HEK293 (cell line): ENCODE measurements around the gene EBLN2.

Experiments
- CTCF ChIA-PET: fragments of 350-600 bp; formaldehyde crosslinking; extraction: SDS; loops from one replicate; lab custom pipeline; 2021; ENCODE audit warnings: antibody characterized with exemption; lab: Yijun Ruan, JAX
- POLR2A ChIA-PET: fragments of 300-600 bp; formaldehyde crosslinking; extraction: SDS; loops from one replicate; lab custom pipeline; 2020; ENCODE audit warnings: antibody characterized with exemption, inconsistent platforms; lab: Yijun Ruan, JAX
- H3K27ac ChIP-seq: fragments of 200-500 bp; sonication (Bioruptor generic); 2 replicates; pipeline ENCODE4 v1.5.1; 2014; ENCODE audit warnings: low read depth, low read length, control low read depth, inconsistent platforms; ENCODE audit errors: extremely low read depth
- H3K36me3 ChIP-seq, 2 experiments: fragments of 200-500 bp in 1 of 2; sonication (Bioruptor generic) in 1 of 2; 1 replicate in 1 of 2; 2 replicates in 1 of 2; pipeline ENCODE4 v1.5.1; 2014 to 2017; ENCODE audit warnings: inconsistent platforms in 2 of 2, low read length in 2 of 2; ENCODE audit not compliant: control insufficient read depth in 2 of 2, insufficient read depth in 1 of 2
- H3K4me1 ChIP-seq: fragments of 200-500 bp; sonication (Bioruptor generic); 2 replicates; pipeline ENCODE4 v1.5.1; 2014; ENCODE audit warnings: mild to moderate bottlenecking, low read length, inconsistent platforms; ENCODE audit not compliant: control insufficient read depth, insufficient read depth
- H3K4me3 ChIP-seq: 2 replicates; pipeline ENCODE4 v1.5.1; 2011; ENCODE audit warnings: low read depth, mild to moderate bottlenecking, control low read depth, low read length, moderate library complexity
- H3K9me3 ChIP-seq: fragments of 200-500 bp; sonication (Bioruptor generic); 2 replicates; pipeline ENCODE4 v1.5.1; 2014; ENCODE audit warnings: low read depth, low read length, inconsistent platforms; ENCODE audit not compliant: control insufficient read depth, insufficient read depth
- GLIS1 ChIP-seq: fragments of 450-650 bp; formaldehyde crosslinking; IDR thresholded peaks from 2 replicates; pipeline ENCODE4 v1.5.1; 2016; ENCODE audit warnings: missing biosample characterization, missing genetic modification characterization
- ZNF112 ChIP-seq: fragments of 450-650 bp; formaldehyde crosslinking; IDR thresholded peaks from 2 replicates; pipeline ENCODE4 v1.5.0; 2017; ENCODE audit warnings: missing biosample characterization, missing genetic modification characterization
- ZNF16 ChIP-seq: fragments of 450-650 bp; formaldehyde crosslinking; IDR thresholded peaks from 2 replicates; pipeline ENCODE4 v1.5.1; 2016; ENCODE audit warnings: low read depth, missing biosample characterization, missing genetic modification characterization
- ZNF266 ChIP-seq: fragments of 450-650 bp; formaldehyde crosslinking; IDR thresholded peaks from 2 replicates; pipeline ENCODE4 v1.5.1; 2016; ENCODE audit warnings: missing biosample characterization, missing genetic modification characterization, low read depth
- ZNF302 ChIP-seq: fragments of 450-650 bp; formaldehyde crosslinking; IDR thresholded peaks from 2 replicates; pipeline ENCODE4 v1.5.1; 2016; ENCODE audit warnings: missing biosample characterization, missing genetic modification characterization, low read depth
- ZNF311 ChIP-seq: fragments of 450-650 bp; formaldehyde crosslinking; IDR thresholded peaks from 2 replicates; pipeline ENCODE4 v1.5.1; 2017; ENCODE audit warnings: missing biosample characterization, missing genetic modification characterization, borderline replicate concordance
- ZNF324 ChIP-seq: fragments of 450-650 bp; formaldehyde crosslinking; IDR thresholded peaks from 2 replicates; pipeline ENCODE4 v1.5.1; 2016; ENCODE audit warnings: missing biosample characterization, missing genetic modification characterization
- ZNF335 ChIP-seq: fragments of 450-650 bp; formaldehyde crosslinking; conservative IDR thresholded peaks from 2 replicates; pipeline ENCODE4 v1.5.1; 2016; ENCODE audit warnings: missing biosample characterization, missing genetic modification characterization
- ZNF423 ChIP-seq: fragments of 450-650 bp; formaldehyde crosslinking; IDR thresholded peaks from 2 replicates; pipeline ENCODE4 v1.5.1; 2016; ENCODE audit warnings: missing biosample characterization, missing genetic modification characterization
- ZNF555 ChIP-seq: fragments of 450-650 bp; formaldehyde crosslinking; conservative IDR thresholded peaks from 2 replicates; pipeline ENCODE4 v1.5.1; 2017; ENCODE audit warnings: missing biosample characterization, mild to moderate bottlenecking, missing genetic modification characterization, inconsistent platforms
- ZNF561 ChIP-seq: fragments of 450-650 bp; IDR thresholded peaks from 2 replicates; pipeline ENCODE4 v1.5.1; 2018; ENCODE audit warnings: missing biosample characterization, missing genetic modification characterization, borderline replicate concordance
- ZNF623 ChIP-seq: fragments of 450-650 bp; formaldehyde crosslinking; IDR thresholded peaks from 2 replicates; pipeline ENCODE4 v1.5.1; 2016; ENCODE audit warnings: missing biosample characterization, missing genetic modification characterization
- ZNF658 ChIP-seq: fragments of 450-650 bp; formaldehyde crosslinking; IDR thresholded peaks from 2 replicates; pipeline ENCODE4; 2016; ENCODE audit warnings: missing biosample characterization, missing genetic modification characterization
- ZNF707 ChIP-seq: fragments of 450-650 bp; formaldehyde crosslinking; IDR thresholded peaks from 2 replicates; pipeline ENCODE4 v1.5.1; 2016; ENCODE audit warnings: missing biosample characterization, missing genetic modification characterization
- TF ChIP-seq, protein P1 (sequence below): fragments of 450-650 bp; formaldehyde crosslinking; IDR thresholded peaks from 2 replicates; pipeline ENCODE4 v1.5.1; 2016; ENCODE audit warnings: missing biosample characterization, missing genetic modification characterization, borderline replicate concordance
- TF ChIP-seq, protein P2 (sequence below): fragments of 450-650 bp; formaldehyde crosslinking; IDR thresholded peaks from 2 replicates; pipeline ENCODE4 v1.5.1; 2017; ENCODE audit warnings: missing biosample characterization, missing genetic modification characterization
- TF ChIP-seq, protein P3 (sequence below): fragments of 450-650 bp; formaldehyde crosslinking; IDR thresholded peaks from 2 replicates; pipeline ENCODE4 v1.5.1; 2016; ENCODE audit warnings: missing biosample characterization, missing genetic modification characterization
- TF ChIP-seq, protein P4 (sequence below): fragments of 450-650 bp; formaldehyde crosslinking; IDR thresholded peaks from 2 replicates; pipeline ENCODE4 v1.5.0; 2017; ENCODE audit warnings: missing biosample characterization, missing genetic modification characterization, borderline replicate concordance
- TF ChIP-seq, protein P5 (sequence below): fragments of 450-650 bp; formaldehyde crosslinking; IDR thresholded peaks from 2 replicates; pipeline ENCODE4 v1.5.1; 2016; ENCODE audit warnings: missing biosample characterization, missing genetic modification characterization

Gene EBLN2

DNA sequence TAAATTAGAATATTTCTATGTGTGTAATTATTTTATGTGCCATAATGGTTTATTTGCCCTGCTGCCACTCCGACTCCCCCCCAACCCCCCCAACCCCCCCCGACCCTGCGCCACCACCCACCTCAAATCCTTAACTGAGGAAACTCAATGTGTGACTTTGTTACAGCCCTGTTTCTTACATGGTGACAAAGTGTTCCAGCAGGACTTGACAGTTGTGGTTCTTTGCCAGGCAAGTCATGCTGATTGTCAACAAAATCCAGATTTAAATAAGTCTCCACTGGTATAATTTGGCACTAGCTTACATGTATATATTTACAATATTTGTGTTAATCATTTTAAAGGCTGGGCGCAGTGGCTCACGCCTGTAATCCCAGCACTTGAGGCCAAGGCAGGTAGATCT is 7.7 kb downstream of the EBLN2 start (continued):
- TF ChIP-seq, protein P1, sequence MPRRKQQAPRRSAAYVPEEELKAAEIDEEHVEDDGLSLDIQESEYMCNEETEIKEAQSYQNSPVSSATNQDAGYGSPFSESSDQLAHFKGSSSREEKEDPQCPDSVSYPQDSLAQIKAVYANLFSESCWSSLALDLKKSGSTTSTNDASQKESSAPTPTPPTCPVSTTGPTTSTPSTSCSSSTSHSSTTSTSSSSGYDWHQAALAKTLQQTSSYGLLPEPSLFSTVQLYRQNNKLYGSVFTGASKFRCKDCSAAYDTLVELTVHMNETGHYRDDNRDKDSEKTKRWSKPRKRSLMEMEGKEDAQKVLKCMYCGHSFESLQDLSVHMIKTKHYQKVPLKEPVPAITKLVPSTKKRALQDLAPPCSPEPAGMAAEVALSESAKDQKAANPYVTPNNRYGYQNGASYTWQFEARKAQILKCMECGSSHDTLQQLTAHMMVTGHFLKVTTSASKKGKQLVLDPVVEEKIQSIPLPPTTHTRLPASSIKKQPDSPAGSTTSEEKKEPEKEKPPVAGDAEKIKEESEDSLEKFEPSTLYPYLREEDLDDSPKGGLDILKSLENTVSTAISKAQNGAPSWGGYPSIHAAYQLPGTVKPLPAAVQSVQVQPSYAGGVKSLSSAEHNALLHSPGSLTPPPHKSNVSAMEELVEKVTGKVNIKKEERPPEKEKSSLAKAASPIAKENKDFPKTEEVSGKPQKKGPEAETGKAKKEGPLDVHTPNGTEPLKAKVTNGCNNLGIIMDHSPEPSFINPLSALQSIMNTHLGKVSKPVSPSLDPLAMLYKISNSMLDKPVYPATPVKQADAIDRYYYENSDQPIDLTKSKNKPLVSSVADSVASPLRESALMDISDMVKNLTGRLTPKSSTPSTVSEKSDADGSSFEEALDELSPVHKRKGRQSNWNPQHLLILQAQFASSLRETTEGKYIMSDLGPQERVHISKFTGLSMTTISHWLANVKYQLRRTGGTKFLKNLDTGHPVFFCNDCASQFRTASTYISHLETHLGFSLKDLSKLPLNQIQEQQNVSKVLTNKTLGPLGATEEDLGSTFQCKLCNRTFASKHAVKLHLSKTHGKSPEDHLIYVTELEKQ (tag by site-specific recombination) = no peak
- TF ChIP-seq, all 188 proteins: peak for 0

DNA sequence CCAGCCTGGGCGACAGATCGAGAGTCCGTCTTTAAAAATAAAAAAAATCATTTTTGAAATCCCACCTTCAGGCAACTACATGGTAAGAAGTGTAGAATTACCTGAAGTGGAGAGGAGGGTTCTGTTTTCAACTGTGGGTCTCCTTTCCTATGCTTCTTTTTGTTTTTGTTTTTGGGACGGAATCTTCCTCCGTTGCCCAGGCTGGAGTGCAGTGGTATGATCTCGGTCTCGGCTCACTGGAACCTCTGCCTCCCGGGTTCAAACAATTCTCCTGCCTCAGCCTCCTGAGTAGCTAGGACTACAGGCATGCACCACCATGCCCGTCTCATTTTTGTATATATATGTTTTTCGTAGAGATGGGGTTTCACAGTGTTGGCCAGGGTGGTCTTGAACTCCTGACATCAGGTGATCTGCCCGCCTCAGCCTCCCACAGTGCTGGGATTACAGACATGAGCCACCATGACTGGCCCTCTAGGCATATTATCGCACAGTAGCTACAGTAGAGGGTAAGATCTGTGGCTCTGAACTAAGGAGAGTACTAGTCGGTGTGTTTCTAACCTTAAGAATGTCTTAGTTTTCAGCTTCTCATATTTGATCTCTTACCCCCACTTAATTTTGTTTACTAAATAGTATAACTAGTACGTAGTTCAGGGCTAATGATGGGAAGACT is 8.5 kb downstream of the EBLN2 start:
- H3K36me3 ChIP-seq = peaks cover 0 to 25% of the 10 kb centered on the region in 2 experiments; a peak in 1 of 3 replicates
- H3K9me3 ChIP-seq = no peaks in the 10 kb centered on the region
- H3K27ac ChIP-seq = no peak overlapping the region
- POLR2A ChIA-PET = no interaction called here
- no peaks in the 10 kb centered on the region for H3K4me1 ChIP-seq
- TF ChIP-seq ZNF324 (tag by site-specific recombination) = no peak
- TF ChIP-seq, protein P2, sequence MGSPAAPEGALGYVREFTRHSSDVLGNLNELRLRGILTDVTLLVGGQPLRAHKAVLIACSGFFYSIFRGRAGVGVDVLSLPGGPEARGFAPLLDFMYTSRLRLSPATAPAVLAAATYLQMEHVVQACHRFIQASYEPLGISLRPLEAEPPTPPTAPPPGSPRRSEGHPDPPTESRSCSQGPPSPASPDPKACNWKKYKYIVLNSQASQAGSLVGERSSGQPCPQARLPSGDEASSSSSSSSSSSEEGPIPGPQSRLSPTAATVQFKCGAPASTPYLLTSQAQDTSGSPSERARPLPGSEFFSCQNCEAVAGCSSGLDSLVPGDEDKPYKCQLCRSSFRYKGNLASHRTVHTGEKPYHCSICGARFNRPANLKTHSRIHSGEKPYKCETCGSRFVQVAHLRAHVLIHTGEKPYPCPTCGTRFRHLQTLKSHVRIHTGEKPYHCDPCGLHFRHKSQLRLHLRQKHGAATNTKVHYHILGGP = no peak
- no peak for TF ChIP-seq ZNF423 (tag by site-specific recombination)
- TF ChIP-seq ZNF311 (tag by site-specific recombination) = no peak
- TF ChIP-seq ZNF561 = no peak
- TF ChIP-seq ZNF16 (tag by site-specific recombination) = no peak
- CTCF ChIA-PET = interaction anchor here (1.6 kb wide), 1 partner anchor 11 kb away, joined by 3 read pairs; no protein-coding TSS in a partner anchor
- no peak overlapping the region for H3K4me3 ChIP-seq

DNA sequence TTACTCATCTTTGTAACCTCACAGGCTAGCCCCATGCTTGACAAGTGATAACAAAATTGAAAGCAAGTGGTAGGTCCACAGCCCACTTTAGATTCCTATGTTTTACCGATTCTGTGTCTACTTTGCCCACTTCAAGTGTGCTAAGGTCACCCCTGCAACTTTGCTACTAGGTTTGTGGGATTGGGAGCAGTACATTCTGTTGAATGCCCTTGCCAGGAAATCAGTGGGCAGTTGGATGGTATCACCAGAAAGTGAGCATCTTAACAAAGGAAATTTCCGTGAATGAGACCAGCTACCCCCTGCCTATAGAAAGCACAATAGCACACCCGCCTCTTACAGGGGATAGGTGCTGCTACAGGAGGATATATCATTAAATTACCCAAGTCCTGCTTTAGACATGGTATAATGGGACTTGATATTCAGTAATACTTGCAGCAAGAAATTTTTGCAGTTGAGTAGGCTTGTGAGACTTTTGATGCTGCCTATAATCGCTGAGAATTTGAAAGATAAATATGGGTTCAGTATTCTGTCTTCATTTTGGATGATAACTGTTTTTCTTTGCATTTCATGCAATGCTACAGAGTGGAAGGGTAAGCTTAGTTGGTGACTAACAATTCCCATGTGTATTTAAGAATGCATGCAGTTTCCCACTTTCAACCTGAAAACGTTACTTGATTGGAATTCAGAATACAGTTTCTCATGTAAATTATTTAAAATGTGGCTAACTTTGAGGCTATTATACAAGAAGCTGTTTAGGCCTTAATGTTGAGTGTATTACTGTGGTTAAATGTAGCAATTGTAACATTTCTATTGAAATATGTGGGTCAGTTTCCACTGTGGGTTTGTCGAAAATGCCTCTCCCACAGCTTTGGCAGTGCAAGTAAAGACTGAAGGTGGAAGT is 9.5 kb downstream of the EBLN2 start:
- H3K36me3 ChIP-seq = peaks cover 0 to 16% of the 10 kb centered on the region in 2 experiments; a peak in 1 of 3 replicates
- no peaks in the 10 kb centered on the region for H3K4me1 ChIP-seq
- ChIA-PET CTCF (interaction anchor here (1.6 kb wide), 1 partner anchor 12 kb away, joined by 3 read pairs; no protein-coding TSS in a partner anchor), POLR2A (no interaction called here)
- H3K9me3 ChIP-seq = no peaks in the 10 kb centered on the region
- H3K4me3 ChIP-seq = no peak overlapping the region
- no peak overlapping the region for H3K27ac ChIP-seq
- TF ChIP-seq ZNF302 (tag by site-specific recombination) (no peak), ZNF658 (tag by site-specific recombination) (no peak), ZNF707 (tag by site-specific recombination) (no peak), ZNF335 (tag by site-specific recombination) (no peak), ZNF266 (tag by site-specific recombination) (no peak), ZNF112 (tag by site-specific recombination) (no peak), ZNF555 (tag by site-specific recombination) (no peak), ZNF623 (tag by site-specific recombination) (no peak), GLIS1 (tag by site-specific recombination) (no peak)
- TF ChIP-seq, protein P3, sequence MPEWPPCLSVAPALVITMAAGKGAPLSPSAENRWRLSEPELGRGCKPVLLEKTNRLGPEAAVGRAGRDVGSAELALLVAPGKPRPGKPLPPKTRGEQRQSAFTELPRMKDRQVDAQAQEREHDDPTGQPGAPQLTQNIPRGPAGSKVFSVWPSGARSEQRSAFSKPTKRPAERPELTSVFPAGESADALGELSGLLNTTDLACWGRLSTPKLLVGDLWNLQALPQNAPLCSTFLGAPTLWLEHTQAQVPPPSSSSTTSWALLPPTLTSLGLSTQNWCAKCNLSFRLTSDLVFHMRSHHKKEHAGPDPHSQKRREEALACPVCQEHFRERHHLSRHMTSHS (tag by site-specific recombination) = no peak
- TF ChIP-seq, protein P4, sequence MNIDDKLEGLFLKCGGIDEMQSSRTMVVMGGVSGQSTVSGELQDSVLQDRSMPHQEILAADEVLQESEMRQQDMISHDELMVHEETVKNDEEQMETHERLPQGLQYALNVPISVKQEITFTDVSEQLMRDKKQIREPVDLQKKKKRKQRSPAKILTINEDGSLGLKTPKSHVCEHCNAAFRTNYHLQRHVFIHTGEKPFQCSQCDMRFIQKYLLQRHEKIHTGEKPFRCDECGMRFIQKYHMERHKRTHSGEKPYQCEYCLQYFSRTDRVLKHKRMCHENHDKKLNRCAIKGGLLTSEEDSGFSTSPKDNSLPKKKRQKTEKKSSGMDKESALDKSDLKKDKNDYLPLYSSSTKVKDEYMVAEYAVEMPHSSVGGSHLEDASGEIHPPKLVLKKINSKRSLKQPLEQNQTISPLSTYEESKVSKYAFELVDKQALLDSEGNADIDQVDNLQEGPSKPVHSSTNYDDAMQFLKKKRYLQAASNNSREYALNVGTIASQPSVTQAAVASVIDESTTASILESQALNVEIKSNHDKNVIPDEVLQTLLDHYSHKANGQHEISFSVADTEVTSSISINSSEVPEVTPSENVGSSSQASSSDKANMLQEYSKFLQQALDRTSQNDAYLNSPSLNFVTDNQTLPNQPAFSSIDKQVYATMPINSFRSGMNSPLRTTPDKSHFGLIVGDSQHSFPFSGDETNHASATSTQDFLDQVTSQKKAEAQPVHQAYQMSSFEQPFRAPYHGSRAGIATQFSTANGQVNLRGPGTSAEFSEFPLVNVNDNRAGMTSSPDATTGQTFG = no peak
- TF ChIP-seq, protein P5, sequence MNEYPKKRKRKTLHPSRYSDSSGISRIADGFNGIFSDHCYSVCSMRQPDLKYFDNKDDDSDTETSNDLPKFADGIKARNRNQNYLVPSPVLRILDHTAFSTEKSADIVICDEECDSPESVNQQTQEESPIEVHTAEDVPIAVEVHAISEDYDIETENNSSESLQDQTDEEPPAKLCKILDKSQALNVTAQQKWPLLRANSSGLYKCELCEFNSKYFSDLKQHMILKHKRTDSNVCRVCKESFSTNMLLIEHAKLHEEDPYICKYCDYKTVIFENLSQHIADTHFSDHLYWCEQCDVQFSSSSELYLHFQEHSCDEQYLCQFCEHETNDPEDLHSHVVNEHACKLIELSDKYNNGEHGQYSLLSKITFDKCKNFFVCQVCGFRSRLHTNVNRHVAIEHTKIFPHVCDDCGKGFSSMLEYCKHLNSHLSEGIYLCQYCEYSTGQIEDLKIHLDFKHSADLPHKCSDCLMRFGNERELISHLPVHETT (tag by site-specific recombination) = no peak
